HG03066 (cell line): ENCODE results near the gene ETS1.

Source experiments
- ATAC-seq: cut with Tn5 transposase; IDR thresholded peaks from one replicate; pipeline ENCODE4 v1.9.1; 2021; ENCODE audit warnings: low read depth; ENCODE audit not compliant: unreplicated experiment

The ETS1 gene, protein sequence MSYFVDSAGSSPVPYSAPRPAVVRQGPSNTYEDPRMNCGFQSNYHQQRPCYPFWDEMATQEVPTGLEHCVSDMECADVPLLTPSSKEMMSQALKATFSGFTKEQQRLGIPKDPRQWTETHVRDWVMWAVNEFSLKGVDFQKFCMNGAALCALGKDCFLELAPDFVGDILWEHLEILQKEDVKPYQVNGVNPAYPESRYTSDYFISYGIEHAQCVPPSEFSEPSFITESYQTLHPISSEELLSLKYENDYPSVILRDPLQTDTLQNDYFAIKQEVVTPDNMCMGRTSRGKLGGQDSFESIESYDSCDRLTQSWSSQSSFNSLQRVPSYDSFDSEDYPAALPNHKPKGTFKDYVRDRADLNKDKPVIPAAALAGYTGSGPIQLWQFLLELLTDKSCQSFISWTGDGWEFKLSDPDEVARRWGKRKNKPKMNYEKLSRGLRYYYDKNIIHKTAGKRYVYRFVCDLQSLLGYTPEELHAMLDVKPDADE

DNA sequence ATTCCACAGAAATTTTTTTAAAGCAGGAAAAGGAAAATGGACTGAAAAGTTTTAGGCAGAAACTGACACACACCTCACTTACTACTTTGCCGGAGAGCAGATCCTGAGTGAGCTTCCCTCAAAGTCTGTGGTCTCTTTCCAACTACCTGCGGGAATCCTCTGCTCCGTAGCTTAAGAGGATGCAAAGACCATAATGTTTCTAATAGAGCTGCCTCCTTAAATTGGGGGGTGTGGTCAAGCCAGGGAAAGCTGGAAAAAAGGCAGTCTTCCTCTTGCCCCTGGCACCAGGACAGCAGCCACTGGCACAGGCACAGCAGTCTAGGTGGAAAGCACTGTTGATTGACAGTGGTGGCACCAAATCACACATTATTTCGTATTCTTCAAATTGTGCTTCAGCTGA lies at the start of gene ETS1:
TSS of gene ETS1 (minus strand) at position 144 of the 400 bp plus-strand sequence. CDS start 14,428 bp downstream, outside the sequence.
- no peak for ATAC-seq

DNA sequence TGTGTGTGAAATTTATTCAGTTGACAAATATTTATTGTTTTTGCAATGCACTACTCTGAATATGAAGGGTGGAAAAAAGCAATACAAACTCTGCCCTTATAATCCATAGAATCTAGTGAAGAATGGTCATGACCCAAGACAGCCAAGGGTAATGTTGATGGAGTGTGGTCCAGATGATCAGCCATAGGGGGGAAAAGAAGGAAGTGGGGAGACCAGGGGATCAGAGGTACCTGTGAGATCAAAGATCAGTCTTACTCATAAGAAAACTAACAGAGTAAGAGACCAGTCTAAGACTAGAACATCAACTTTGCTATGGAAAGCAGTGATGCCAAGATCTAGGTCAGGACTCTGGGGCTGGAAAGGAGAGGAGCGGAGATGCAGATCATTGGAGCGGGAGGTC lies 47.0 kb upstream of the ETS1 start:
- no peak for ATAC-seq

DNA sequence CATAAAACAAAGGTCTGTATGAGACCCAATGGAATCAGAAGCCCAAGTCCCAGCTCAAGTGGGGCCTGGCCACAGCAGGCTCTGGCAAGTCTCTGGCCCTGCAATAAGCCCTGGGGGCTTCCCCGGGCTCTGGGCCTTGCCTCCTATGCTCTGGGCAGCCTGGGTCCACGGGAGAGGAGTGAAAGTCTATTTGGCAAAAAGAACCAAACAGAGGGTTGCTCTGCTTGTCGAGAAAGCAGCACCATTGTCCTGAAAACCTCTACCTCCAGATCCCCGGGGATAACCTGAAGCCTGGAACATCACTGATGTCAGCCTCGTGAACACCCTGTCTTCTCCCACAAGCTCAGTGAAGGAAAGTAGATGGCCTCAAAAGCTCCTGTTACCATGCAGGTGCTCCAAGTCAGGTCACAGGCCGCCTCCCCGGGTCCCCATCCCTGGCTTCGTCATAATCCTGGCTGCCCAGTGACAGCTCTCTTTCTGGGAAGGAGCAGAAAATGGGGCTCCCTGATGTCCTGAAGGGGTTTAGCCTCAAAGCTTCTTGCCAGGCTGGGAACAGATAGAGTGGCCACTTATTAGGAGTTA lies 46.1 kb upstream of the ETS1 start:
- no peak for ATAC-seq

DNA sequence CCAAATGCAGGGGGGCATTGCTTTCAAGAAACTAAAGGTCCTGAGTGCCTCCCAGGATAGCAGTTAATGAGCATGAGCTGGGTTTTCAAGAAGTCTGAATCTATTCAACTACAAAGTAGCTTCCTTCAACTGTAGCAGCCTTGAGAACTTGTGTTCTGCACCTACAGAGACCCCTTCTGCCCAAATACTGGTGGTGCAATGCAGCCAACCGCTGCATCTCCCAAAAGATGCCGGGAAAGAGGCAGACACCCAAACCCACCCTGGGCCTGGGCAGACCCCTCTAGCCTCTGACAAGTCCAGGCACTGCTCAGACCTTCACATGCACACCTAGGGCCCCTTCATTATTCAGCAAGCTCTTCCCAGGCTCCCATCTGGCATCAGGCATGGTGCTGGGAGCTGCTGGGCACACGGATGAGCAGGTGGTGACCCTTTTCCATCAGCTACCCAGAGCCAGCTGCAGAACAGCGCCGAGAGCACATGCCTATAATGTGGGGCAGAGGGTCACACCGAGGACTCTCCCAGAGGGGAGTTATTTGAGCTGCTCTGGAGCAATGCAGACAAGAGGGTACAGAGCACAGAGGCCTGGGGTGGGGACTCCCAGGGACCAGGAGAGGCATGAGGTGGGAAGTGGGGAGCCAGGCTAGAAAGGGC lies 44.9 kb upstream of the ETS1 start:
- no peak for ATAC-seq

DNA sequence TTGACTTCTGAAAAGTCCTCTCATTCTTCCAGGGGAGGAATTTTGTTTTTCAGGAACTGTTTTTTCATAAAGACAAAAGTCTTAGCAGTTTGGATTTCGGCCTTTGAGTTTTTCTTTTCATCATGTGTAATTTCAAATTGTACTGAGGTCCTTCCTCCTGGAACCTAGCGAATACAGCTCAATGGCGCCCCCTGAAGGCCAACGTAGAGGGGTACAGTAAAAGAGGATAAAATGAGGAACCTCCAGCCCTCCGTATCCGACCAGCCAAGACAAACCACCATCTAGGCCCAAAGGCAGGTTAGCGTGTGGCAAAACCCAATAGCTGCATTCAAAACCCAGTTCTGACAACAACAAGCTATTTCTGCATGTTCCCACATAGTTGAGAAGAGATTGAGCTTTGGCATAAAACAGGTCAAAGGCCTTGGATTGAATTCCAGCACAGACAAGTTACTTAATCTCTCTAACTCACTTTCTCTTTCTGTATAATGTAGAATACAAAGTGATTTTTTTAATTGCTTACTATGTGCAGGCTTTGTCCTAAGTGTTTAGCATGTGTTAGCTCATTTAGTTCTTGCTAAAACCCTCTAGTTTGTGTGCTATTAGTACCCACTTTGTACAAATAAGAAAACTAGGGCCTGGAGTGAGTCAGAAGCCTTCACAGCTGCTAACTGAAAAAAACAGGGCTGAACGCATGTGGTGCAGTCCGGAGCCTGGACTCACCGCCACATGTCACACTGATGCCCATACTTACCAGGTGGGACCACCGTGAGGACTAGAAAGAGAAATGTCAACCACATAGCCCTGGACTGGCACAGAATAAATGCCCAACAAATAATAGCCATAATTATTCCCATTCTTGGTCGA lies 43.2 kb upstream of the ETS1 start:
- no peak for ATAC-seq

DNA sequence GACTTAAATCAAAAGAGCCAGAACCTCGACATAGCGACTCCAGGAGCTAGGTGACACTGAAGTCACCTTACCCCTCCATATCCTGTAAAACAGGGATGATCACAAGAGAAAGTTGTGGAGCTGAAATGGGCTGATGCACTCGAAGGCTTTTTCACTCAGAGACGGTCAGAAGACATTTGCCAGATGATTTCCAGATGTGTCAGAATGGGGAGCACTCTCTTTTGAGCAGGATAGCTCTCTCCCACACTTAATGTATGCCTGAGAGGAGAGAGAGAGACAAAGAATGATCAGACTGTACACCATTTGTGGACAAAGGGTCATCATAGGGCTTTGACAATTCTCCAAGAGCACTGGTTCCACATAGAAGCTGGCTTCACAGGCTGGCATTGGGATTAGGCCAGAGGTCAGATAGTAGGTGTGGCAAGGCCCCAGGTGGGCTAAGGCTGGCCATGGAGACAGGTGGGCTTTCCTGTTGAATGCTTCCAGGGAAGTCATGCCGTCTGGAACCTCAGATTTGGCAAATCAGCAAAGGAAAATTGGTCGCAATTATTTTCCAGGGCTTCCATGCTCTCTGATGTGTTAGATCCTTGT lies 42.3 kb upstream of the ETS1 start:
- ATAC-seq = no peak

DNA sequence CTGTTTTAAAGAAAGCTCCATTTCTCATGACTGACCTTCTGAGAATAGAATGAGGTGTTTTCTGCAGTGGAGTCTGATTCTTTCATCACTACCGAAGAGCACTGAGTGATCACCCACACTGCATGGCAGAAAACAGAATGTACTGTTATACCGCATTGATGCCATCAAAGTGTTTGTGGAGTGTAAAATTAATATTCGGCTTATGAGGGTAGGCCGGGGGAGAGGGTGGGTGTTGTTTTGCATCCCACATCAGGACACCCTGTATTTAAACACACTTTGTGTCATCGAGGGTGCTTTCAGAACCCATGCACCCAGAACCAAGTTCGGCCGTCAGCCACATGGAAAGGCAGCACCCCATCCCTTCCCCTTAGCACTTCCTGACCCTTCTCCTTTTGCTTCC lies 41.3 kb upstream of the ETS1 start:
- ATAC-seq = peak; percentile 40

DNA sequence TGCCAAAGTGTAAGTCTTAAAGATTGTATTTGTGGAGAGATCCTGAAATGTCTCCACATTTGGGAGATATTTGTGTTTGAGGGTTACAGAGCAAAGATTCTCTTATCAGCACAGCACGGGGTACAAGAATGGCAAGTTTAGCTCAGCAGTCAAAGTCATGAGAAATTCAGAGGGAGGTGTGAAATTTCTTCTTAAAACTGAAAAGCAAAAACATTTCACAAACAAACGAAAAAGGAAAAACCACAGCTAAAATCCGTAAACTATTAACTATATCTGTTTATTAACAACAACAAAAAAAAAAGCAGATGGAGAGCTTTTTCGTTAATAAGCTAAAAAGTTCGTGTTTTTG lies 40.9 kb upstream of the ETS1 start:
- ATAC-seq = peak; percentile 43

DNA sequence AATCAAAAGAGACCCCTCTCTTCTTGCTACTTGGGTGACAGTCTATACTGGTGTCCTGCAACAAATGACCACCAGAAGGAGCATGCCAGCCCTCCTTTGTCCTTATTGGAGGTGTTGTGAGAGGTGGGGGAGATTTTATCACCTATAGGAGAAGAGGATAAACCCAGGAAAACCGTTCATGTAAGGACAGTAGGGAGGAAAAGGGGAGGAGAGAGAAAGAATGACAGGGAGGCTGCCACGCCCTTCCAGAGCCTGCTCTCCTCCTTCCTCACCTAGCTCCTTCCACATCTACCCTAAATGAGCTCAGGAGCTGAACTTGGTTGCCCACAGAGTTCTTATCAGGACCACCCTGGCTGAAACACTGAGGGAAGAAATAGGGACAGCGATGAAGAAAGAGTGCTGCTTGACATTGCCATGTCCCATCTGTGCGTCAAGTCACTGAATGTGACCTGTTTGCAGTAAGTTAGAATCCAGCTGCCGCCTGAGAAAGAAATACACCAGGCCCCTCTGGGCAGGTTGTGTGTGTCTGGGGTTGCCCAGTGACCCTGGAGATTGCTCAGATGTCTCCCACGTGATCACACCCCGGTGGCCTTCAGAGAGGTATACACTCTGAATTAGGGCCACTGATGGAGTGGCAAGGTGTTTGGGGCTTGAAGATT lies 40.4 kb upstream of the ETS1 start:
- ATAC-seq = peak; percentile 43

DNA sequence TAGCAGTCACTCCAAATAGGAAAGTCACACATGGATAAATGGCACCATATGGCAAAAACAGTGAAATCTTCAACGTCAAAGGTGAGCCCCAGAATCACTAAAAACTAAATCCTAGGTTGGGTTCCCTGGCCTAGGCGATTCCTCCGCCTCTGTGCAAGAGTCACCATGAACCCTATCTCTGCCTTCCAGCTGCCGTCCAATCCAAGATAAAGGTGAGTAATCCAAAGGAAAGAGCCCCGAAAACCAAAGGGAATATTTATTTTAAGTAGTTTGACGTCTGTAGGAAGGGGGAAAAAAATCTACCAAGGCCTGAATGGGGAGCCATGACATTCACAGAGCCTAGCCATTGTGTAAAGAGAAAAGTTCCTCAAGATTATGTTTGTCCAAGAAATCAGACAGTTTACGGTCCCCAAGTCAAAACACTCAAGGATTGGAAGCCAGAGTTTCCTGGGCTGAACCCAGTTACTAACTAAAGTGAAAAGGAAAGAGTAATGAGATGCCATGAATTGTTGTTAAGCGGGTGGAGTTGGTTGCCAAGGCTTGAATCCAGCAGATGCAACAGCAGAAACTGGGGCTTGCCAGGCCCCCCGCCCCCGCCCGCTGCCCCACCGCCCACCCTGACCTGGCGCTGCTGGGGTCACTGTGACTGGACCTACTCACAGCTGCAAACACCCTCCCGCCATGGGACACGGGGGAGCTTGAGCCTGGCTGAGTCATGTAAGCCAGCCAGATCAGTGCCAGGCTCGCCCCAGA lies 39.7 kb upstream of the ETS1 start:
- ATAC-seq = no peak

DNA sequence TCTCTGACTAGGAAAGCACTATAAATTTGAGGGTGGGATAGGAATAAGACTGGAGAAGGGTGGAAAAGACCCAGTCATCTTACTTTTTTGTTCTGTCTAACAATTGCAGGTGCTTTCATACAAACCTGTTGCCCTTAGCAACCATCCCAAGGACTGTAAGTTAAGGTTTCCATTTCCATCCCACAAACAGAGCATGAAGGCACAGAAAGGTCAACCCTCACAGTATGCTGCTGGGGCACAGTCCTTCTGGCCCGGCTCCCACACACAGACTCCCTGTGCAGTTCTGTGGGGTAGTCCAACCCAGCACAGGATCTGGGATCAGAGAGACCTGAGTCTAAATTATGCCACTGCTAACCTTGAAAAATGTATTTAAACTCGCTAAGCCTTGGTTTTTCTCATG lies 38.4 kb upstream of the ETS1 start:
- no peak for ATAC-seq

DNA sequence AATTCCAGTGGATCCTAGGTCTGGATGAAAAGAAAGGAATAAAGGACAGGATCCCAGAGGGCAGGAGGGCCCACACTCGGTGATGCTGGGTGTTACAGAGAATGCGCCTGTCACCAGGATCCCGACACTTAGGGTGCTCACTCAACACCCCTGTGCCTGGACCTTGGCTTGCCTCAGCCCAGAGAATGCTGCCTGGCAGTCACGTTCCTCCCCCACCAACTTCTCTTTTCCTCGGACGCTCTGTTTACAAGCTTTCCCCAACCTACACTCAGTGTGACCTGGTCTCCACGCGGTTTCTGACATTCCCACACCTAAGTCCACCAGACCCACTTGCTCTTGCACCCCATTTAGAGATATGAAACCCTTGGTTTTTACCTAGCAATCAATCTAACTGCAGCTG lies 38.0 kb upstream of the ETS1 start:
- ATAC-seq = no peak

DNA sequence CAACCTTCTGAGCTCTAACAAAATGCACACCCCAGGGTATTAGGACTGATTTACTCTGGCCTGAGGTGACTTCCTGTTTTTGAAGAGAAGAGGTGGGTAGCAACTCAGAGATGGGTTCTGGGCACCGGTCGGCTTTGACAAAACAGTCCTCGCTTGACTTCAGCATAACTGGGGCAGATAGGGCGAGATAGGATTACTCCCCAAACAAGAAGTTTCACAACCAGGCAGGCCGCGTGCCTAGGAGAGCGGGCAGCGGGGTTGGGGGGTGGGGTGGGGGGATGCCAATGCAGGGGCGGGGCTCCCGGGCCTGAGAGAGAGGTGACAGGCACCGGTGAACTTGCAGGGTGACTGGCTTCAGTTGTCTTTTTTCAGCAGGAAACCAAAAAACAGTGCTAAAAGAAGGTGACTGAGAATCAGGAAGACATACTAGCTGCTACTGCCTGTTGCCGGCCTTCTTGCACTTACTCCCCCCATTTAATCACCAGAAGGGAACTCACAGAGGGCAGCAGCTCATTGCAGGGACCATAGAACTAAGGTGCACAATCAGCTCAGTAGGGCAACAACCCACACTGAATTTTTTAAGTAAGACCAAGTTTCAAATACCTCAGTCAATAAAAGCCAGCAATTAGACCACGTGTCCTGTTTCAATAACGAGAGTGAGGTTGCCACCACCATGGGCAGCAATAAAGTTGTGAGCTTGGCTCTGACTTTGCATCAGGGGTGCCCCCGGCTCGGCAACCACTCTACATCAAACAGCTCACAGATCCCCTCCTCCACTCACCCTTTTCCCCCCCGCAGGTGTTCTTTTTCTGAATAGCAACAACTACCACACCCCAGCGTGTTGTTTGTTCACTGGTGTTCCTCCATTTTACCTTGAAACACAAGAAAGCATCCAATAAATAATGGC lies 37.2 kb upstream of the ETS1 start:
- ATAC-seq = peak; percentile 31

DNA sequence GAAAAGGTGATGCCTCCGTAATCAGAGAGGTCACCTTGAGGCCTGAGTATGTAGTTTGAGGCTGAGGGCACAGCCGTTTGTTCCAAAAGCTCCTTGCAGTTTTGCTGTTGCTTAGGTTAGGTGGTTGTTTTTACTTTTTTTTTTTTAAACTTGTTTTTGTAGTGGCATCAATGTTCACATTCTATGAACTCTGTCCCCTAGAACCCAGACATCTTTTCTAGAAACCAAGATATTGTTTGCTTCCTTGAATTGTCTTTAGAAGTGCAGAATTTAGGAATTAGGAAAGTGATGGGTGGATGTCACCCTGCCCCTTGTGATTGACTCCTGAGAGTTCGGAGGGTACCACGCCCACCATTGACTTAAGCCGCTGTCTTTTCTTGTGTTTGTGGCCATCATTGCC lies 35.7 kb upstream of the ETS1 start:
- ATAC-seq = no peak

DNA sequence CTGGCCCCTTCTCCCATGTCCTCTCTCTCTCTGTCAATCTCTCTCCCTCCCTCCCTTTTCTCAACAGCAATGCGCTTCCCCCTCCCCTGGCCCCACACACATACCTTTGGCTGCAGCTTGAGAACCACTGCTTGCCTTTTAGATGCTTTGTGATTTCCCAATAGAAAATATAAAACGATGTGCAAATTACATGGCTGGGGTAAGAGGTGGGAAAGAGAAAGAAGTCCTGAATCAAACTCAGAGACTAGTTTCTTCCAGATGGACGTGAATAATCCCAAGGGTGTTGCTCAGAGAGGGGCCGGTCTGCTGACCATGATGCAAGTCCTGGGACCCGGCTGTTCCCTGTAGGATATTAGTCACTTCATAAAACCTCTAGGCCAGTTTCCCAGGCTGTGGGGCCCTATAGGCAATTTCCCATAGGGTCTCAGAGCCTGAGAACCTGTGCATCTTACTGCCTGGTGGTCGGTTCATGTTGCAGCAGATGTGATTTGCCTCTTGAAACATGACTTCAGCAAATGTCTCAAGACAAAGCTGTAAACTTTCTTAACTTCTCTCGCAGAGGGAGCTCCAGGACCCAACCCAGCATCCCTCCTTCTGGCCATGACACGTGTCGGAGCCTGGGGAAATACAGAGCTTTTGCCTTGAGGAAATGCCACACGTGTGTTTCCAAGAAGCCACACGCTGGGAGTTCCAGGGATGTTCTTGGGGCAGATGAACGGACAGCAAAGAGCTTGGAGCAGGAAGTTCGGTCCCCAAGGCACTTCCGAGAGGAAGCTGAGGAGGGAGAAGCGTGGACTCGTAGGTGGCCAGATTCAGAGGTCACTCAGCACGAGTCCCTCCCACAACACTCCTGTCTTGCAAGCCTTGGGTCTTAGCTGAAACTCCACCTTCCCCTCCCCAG lies 34.5 kb upstream of the ETS1 start:
- ATAC-seq = no peak

DNA sequence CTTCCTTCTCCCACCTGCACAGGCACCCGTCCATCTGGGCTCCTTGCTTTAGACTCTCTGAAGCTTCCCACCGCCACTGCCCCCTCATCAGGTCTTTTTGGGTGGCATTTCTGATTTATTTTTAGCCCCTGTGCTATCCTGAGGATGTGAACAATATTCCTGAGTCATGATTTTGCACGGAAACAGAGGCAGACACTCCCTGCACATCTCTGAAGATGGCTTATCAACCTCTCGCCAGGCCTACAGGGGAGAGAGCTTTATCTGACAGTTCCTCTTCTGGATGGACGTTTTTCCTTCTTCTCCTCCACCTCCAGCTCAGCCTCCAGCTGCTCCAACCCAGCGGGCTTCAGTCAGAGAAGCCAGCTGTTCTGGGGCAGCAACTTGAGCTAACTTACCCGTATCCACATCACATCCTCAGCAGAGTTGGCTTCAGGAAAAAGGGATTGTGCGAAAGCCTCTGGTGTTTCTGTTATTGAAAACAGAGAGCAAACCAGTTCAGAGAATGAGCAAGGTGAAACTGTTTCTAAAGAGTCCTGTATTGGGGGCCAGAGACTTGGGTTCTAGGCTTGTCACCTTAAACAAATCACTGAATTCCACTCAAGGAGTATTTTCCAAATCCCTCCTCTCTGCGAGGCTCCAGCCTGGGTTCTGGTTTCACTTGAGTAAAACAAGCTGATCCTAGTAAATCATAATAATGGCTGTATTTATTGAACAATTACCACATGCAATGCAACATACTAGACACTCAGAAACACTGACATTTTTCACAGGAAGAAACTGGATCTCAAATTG lies 33.1 kb upstream of the ETS1 start:
- no peak for ATAC-seq
